Neutrophil (primary cell): ENCODE data around the gene KIF25.
"Not testable (repeated sequence)": the region's sequence is repeated elsewhere in the genome, so short reads cannot be mapped to it uniquely, and the experiment has no call there.

Experiments used
- H3K27ac ChIP-seq: fragments of 200-600 bp; sonication (generic); 2 replicates; pipeline ENCODE4 v1.5.1; 2016; ENCODE audit warnings: mild to moderate bottlenecking, moderate library complexity
- H3K27me3 ChIP-seq: fragments of 200-600 bp; sonication (generic); 2 replicates; pipeline ENCODE4 v1.6.0; 2016; ENCODE audit warnings: mild to moderate bottlenecking
- H3K36me3 ChIP-seq: fragments of 200-600 bp; sonication (generic); 2 replicates; pipeline ENCODE4 v1.5.1; 2017
- H3K4me1 ChIP-seq, 2 experiments: fragments of 200-600 bp in 1 of 2; sonication (generic) in 1 of 2; 1 replicate in 1 of 2; 2 replicates in 1 of 2; pipeline versions ENCODE4 v1.5.1 to v1.6.1; 2013 to 2016; ENCODE audit warnings: low read depth in 1 of 2, low read length in 1 of 2, mild to moderate bottlenecking in 1 of 2, moderate library complexity in 1 of 2; ENCODE audit not compliant: control insufficient read depth in 1 of 2, insufficient read depth in 1 of 2
- H3K4me3 ChIP-seq, 2 experiments: fragments of 200-600 bp in 1 of 2; sonication (generic) in 1 of 2; 1 replicate in 1 of 2; 2 replicates in 1 of 2; pipeline ENCODE4 v1.5.1; 2013 to 2016; ENCODE audit warnings: low read depth in 1 of 2, low read length in 1 of 2, mild to moderate bottlenecking in 1 of 2, moderate library complexity in 1 of 2
- H3K9me3 ChIP-seq: fragments of 200-600 bp; sonication (generic); 2 replicates; pipeline ENCODE4 v1.5.1; 2016
- TF ChIP-seq, protein P1 (sequence below): fragments of 200-600 bp; sonication (generic); IDR thresholded peaks from 2 replicates; pipeline ENCODE4 v1.5.1; 2016; ENCODE audit warnings: antibody characterized with exemption

Gene KIF25

DNA sequence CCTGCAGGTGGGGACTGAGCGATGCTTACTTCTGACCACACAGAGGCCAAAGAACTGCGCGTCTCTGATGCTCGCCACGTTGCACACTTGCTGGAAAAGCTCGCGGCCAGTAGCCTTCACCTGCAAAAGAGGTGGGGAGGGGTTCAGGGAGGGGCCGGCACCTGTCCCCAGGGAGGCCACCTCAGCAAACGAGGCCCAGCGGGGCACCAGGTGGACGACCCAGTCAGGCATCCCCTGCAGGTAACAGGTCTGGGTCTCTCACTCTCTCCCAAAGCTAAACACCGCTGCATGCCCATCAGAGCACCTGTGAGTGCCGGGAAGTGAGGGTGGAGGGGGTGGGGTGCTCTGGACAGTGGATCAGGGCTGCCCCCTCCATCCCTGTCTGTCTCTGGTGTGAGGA is 77.7 kb downstream of the KIF25 start:
- no peaks in the 10 kb centered on the region for H3K4me1 ChIP-seq
- no peaks in the 10 kb centered on the region for H3K36me3 ChIP-seq
- H3K4me3 ChIP-seq = no peak overlapping the region
- TF ChIP-seq, protein P1, sequence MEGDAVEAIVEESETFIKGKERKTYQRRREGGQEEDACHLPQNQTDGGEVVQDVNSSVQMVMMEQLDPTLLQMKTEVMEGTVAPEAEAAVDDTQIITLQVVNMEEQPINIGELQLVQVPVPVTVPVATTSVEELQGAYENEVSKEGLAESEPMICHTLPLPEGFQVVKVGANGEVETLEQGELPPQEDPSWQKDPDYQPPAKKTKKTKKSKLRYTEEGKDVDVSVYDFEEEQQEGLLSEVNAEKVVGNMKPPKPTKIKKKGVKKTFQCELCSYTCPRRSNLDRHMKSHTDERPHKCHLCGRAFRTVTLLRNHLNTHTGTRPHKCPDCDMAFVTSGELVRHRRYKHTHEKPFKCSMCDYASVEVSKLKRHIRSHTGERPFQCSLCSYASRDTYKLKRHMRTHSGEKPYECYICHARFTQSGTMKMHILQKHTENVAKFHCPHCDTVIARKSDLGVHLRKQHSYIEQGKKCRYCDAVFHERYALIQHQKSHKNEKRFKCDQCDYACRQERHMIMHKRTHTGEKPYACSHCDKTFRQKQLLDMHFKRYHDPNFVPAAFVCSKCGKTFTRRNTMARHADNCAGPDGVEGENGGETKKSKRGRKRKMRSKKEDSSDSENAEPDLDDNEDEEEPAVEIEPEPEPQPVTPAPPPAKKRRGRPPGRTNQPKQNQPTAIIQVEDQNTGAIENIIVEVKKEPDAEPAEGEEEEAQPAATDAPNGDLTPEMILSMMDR = no peak
- H3K27ac ChIP-seq = no peak overlapping the region
- no peaks in the 10 kb centered on the region for H3K27me3 ChIP-seq
- H3K9me3 ChIP-seq = no peaks in the 10 kb centered on the region

DNA sequence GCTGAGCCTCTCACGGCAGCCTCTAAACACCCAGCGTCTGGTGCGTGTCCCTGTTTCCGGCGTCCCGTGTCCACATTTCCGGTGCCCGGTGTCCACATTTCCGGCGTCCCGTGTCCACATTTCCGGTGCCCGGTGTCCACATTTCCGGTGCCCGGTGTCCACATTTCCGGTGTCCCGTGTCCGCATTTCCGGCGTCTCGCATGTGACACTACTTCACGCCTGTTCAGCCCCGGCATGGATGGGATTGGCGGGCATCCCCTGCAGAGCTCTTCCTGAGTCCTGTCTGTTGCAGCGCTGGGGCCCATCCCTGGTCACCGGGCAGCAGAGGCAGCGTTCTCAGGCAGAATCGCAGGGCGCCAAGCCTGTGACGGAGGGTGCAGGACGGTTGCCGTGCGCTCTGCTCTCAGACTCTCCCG is 78.3 kb downstream of the KIF25 start:
- Histone ChIP-seq H3K4me1 (no peaks in the 10 kb centered on the region), H3K27ac (no peak overlapping the region), H3K36me3 (no peaks in the 10 kb centered on the region), H3K27me3 (no peaks in the 10 kb centered on the region), H3K9me3 (no peaks in the 10 kb centered on the region), H3K4me3 (no peak overlapping the region)
- TF ChIP-seq, protein P1 = no peak

GRCh38 chr6:168077401-168077800 is 79.9 kb downstream of the KIF25 start:
- H3K9me3 ChIP-seq, H3K36me3 ChIP-seq, H3K27me3 ChIP-seq, H3K27ac ChIP-seq, H3K4me1 ChIP-seq, H3K4me3 ChIP-seq: not testable (repeated sequence)

DNA sequence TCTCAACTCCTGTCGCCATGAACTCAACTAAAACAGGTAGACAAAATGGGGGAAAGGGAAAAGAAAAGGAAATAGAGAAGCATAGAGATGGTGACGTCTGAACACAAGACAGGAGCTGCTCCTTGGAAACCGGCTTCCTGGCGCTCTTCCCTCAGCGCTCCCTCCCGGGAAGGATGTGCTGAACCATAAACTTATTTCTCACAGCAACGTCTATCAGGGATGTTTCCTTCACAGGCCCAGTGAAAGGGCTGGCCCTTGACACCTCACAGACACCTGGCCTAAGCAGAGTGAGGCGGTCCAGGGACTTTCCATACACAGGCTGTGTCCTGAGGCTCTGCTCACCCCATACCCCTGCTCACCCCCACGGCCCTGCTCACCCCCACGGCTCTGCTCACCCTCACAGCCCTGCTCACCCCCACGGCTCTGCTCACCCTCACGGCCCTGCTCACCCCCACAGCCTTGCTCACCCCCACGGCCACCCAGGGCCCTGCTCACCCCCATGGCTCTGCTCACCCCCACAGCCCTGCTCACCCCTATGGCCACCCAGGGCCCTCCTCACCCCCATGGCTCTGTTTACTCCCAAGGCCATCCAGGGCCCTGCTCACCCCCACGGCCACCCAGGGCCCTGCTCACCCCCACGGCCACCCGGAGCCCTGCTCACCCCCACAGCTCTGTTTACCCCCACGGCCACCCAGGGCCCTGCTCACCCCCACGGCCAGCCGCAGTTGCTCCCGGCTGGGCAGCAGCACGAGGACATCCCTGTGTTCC is 80.9 kb downstream of the KIF25 start:
- H3K27me3 ChIP-seq = no peaks in the 10 kb centered on the region
- H3K36me3 ChIP-seq = no peaks in the 10 kb centered on the region
- TF ChIP-seq, protein P1 = no peak
- H3K4me1 ChIP-seq = no peaks in the 10 kb centered on the region
- H3K27ac ChIP-seq = no peak overlapping the region
- no peaks in the 10 kb centered on the region for H3K9me3 ChIP-seq
- H3K4me3 ChIP-seq = no peak overlapping the region

GRCh38 chr6:168078943-168079405 is 81.5 kb downstream of the KIF25 start, which contains the start of gene FRMD1:
TSS of gene FRMD1 (minus strand) at chr6:168079212. CDS start at chr6:168079094, 118 bp downstream.
- Histone ChIP-seq H3K27me3 (no peaks in the 10 kb centered on the region), H3K27ac (no peak within 1 kb of the TSS), H3K4me1 (no peaks in the 10 kb centered on the region), H3K4me3 (no peak within 1 kb of the TSS), H3K36me3 (no peaks in the 10 kb centered on the region), H3K9me3 (no peaks in the 10 kb centered on the region)
- TF ChIP-seq, protein P1 = no peak

- Histone ChIP-seq H3K4me3 (no peak overlapping the region), H3K4me1 (no peaks in the 10 kb centered on the region), H3K36me3 (no peaks in the 10 kb centered on the region), H3K27me3 (no peaks in the 10 kb centered on the region), H3K27ac (no peak overlapping the region), H3K9me3 (no peaks in the 10 kb centered on the region)
- TF ChIP-seq, protein P1 = no peak
These were observed 83.1 kb downstream of the KIF25 start for GRCh38 chr6:168080393-168081077.
